ENCODE results near the gene MYH2.

Gene MYH2

GRCh38 chr17:10574324-10574723, 24.9 kb upstream of the MYH2 start:
- TF ChIP-seq EZH2 (IDR thresholded peaks at IDR 0.05; ENCODE audit: borderline replicate concordance, low read length) (no peak), CTCF (IDR thresholded peaks at IDR 0.05; ENCODE audit: low read length) (no peak)
- Histone ChIP-seq H3K9me3 (ENCODE audit: low read length) (no peaks in the 10 kb centered on the region), H3K36me3 (ENCODE audit: insufficient read depth, low read length) (no peaks in the 10 kb centered on the region), H4K20me1 (ENCODE audit: insufficient read depth, low read length) (no peaks in the 10 kb centered on the region), H3K4me2 (ENCODE audit: low read length) (no peak overlapping the region), H2AFZ (ENCODE audit: low read length) (no peak overlapping the region), H3K27ac (ENCODE audit: low read depth, low read length, poor library complexity, severe bottlenecking) (no peak overlapping the region), H3K9ac (ENCODE audit: low read length) (no peak overlapping the region), H3F3A (ENCODE audit: insufficient read depth, low read length) (no peaks in the 10 kb centered on the region), H3K9me2 (ENCODE audit: low read depth, low read length) (no peaks in the 10 kb centered on the region), H3K79me2 (ENCODE audit: insufficient read depth, low read length) (no peaks in the 10 kb centered on the region), H3K4me3 (ENCODE audit: low read depth, low read length, poor library complexity, severe bottlenecking) (no peak overlapping the region), H3K4me1 (ENCODE audit: insufficient read depth, low read length, severe bottlenecking) (no peaks in the 10 kb centered on the region), H3K27me3 (ENCODE audit: insufficient read depth, low read length) (0 out of 2 replicates have a peak, but pooled peaks cover 4% of the 10 kb centered on the region)

- Histone ChIP-seq H3K4me3 (ENCODE audit: low read depth, low read length, poor library complexity, severe bottlenecking) (no peak overlapping the region), H4K20me1 (ENCODE audit: insufficient read depth, low read length) (no peaks in the 10 kb centered on the region), H3K4me2 (ENCODE audit: low read length) (no peak overlapping the region), H3K36me3 (ENCODE audit: insufficient read depth, low read length) (no peaks in the 10 kb centered on the region), H2AFZ (ENCODE audit: low read length) (no peak overlapping the region), H3K9ac (ENCODE audit: low read length) (no peak overlapping the region), H3K27me3 (ENCODE audit: insufficient read depth, low read length) (no peaks in the 10 kb centered on the region), H3F3A (ENCODE audit: insufficient read depth, low read length) (no peaks in the 10 kb centered on the region), H3K9me3 (ENCODE audit: low read length) (no peaks in the 10 kb centered on the region), H3K79me2 (ENCODE audit: insufficient read depth, low read length) (no peaks in the 10 kb centered on the region), H3K4me1 (ENCODE audit: insufficient read depth, low read length, severe bottlenecking) (no peaks in the 10 kb centered on the region), H3K27ac (ENCODE audit: low read depth, low read length, poor library complexity, severe bottlenecking) (no peak overlapping the region), H3K9me2 (ENCODE audit: low read depth, low read length) (no peaks in the 10 kb centered on the region)
- TF ChIP-seq CTCF (IDR thresholded peaks at IDR 0.05; ENCODE audit: low read length), result no peak
- TF ChIP-seq EZH2 (IDR thresholded peaks at IDR 0.05; ENCODE audit: borderline replicate concordance, low read length), result no peak
These were observed 14.7 kb upstream of the MYH2 start for GRCh38 chr17:10563991-10564660.

DNA sequence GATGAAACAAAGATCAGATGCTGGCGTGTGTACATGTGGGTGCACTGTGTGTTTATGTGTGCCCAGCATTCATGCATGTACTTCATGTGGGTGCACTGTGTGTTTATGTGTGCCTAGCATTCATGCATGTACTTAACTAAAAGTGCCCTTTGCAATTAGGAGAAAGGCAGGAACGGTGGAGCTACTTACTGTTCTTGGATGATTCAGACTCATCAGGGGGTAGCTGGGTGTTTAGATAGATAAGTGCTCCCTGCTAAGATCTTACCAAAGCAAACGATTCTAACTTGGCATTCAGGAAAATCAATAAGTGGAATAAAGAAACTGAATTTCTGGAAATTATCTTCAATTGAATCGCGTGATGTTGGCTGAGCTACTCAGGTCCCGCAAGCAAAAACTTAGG, 8.6 kb upstream of the MYH2 start:
- Histone ChIP-seq H3K4me3 (ENCODE audit: low read depth, low read length, poor library complexity, severe bottlenecking) (no peak overlapping the region), H3K36me3 (ENCODE audit: insufficient read depth, low read length) (no peaks in the 10 kb centered on the region), H3F3A (ENCODE audit: insufficient read depth, low read length) (no peaks in the 10 kb centered on the region), H3K79me2 (ENCODE audit: insufficient read depth, low read length) (no peaks in the 10 kb centered on the region), H3K27me3 (ENCODE audit: insufficient read depth, low read length) (no peaks in the 10 kb centered on the region), H3K4me2 (ENCODE audit: low read length) (no peak overlapping the region), H3K9me2 (ENCODE audit: low read depth, low read length) (no peaks in the 10 kb centered on the region), H4K20me1 (ENCODE audit: insufficient read depth, low read length) (no peaks in the 10 kb centered on the region), H3K27ac (ENCODE audit: low read depth, low read length, poor library complexity, severe bottlenecking) (no peak overlapping the region), H3K9ac (ENCODE audit: low read length) (no peak overlapping the region), H2AFZ (ENCODE audit: low read length) (no peak overlapping the region), H3K9me3 (ENCODE audit: low read length) (no peaks in the 10 kb centered on the region), H3K4me1 (ENCODE audit: insufficient read depth, low read length, severe bottlenecking) (no peaks in the 10 kb centered on the region)
- TF ChIP-seq EZH2 (IDR thresholded peaks at IDR 0.05; ENCODE audit: borderline replicate concordance, low read length), result no peak
- TF ChIP-seq CTCF (IDR thresholded peaks at IDR 0.05; ENCODE audit: low read length), result no peak

Data from OCI-LY1 (cell line).